Epidermal melanocyte (primary cell): ENCODE measurements around the gene BMAL2.

ENCODE experiments used
- DNase-seq: peaks from one replicate; pipeline ENCODE4 v3.0.0; 2011; ENCODE audit warnings: low spot score; ENCODE audit not compliant: insufficient read length

The BMAL2 gene

GRCh38 chr12:27324530-27324929, 8.1 kb upstream of the BMAL2 start:
- no peak for DNase-seq

- DNase-seq, result no peak
These were observed 1.8 kb upstream of the BMAL2 start for GRCh38 chr12:27330846-27331245.

GRCh38 chr12:27331291-27331926, 1.2 kb upstream of the BMAL2 start:
- no peak for DNase-seq

GRCh38 chr12:27331927-27332324, 710 bp upstream of the BMAL2 start:
- DNase-seq, result no peak

GRCh38 chr12:27332407-27332713, 276 bp upstream of the BMAL2 start:
- DNase-seq, result no peak

- DNase-seq, result no peak
These were observed 870 bp downstream of the BMAL2 start for GRCh38 chr12:27333403-27334009.

- no peak for DNase-seq
These were observed 1.5 kb downstream of the BMAL2 start for GRCh38 chr12:27334042-27334720.

GRCh38 chr12:27334721-27335082, 2.1 kb downstream of the BMAL2 start:
- DNase-seq, result no peak

- no peak for DNase-seq
These were observed 3.0 kb downstream of the BMAL2 start for GRCh38 chr12:27335364-27336281.

- no peak for DNase-seq
These were observed 3.6 kb downstream of the BMAL2 start for GRCh38 chr12:27336282-27336653.

- no peak for DNase-seq
These were observed 4.7 kb downstream of the BMAL2 start for GRCh38 chr12:27337376-27337775.

GRCh38 chr12:27338473-27338872, 5.8 kb downstream of the BMAL2 start:
- DNase-seq, result no peak

GRCh38 chr12:27340971-27341370, 8.3 kb downstream of the BMAL2 start:
- no peak for DNase-seq

GRCh38 chr12:27342536-27342935, 9.9 kb downstream of the BMAL2 start:
- DNase-seq, result no peak

GRCh38 chr12:27343255-27344000, 10.8 kb downstream of the BMAL2 start:
- no peak for DNase-seq

GRCh38 chr12:27344246-27344645, 11.6 kb downstream of the BMAL2 start:
- DNase-seq, result no peak

- no peak for DNase-seq
These were observed 12.1 kb downstream of the BMAL2 start for GRCh38 chr12:27344760-27345159.

- no peak for DNase-seq
These were observed 12.7 kb downstream of the BMAL2 start for GRCh38 chr12:27345376-27345775.

- no peak for DNase-seq
These were observed 15.1 kb downstream of the BMAL2 start for GRCh38 chr12:27347779-27348178.

GRCh38 chr12:27351476-27351875, 18.8 kb downstream of the BMAL2 start:
- DNase-seq, result no peak

- DNase-seq, result no peak
These were observed 22.9 kb downstream of the BMAL2 start for GRCh38 chr12:27355486-27355885.
